GM23248 (cell line): ENCODE results near the gene PPIP5K2.

Source experiments
- EZH2 ChIP-seq: fragments of 200-600 bp; sonication (generic); IDR thresholded peaks from 2 replicates; pipeline ENCODE4 v1.6.1; 2018; ENCODE audit warnings: antibody characterized with exemption, mild to moderate bottlenecking; ENCODE audit not compliant: insufficient read depth, poor library complexity, severe bottlenecking
- EZH2phosphoT487 ChIP-seq: fragments of 200-600 bp; sonication (generic); IDR thresholded peaks from 2 replicates; pipeline ENCODE4 v1.6.1; 2018; ENCODE audit warnings: antibody characterized with exemption, moderate library complexity, mild to moderate bottlenecking, low read depth; ENCODE audit not compliant: insufficient read depth

DNA sequence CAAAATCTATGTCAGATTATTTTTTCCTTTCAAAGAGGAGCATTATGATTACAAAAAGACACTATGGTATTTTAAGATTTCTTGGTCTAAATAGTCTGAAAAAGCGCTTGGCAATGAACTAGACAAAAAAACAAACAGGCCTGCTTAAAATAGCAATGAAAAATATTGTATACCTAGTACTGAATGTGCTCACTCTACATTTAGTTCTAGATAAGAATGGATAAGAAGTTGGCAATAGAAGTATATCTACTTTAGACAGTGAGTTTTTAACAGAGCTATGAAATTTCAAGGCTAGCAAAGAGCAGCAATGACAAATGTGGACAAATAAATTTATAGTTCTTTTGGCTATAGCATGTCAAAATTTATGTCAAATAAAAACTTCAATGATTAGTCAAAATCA lies 26.4 kb upstream of the PPIP5K2 start:
- TF ChIP-seq EZH2: no peak
- TF ChIP-seq EZH2phosphoT487: no peak
